Right forelimb (tissue), 1 donor: Measurements from ENCODE around the gene IFT172.
"Not testable (repeated sequence)": the region's sequence is repeated elsewhere in the genome, so short reads cannot be mapped to it uniquely, and the experiment has no call there.

Source experiments
- DNase-seq: peaks from one replicate; pipeline ENCODE4 v3.0.0-alpha.2; 2018

IFT172 gene, protein sequence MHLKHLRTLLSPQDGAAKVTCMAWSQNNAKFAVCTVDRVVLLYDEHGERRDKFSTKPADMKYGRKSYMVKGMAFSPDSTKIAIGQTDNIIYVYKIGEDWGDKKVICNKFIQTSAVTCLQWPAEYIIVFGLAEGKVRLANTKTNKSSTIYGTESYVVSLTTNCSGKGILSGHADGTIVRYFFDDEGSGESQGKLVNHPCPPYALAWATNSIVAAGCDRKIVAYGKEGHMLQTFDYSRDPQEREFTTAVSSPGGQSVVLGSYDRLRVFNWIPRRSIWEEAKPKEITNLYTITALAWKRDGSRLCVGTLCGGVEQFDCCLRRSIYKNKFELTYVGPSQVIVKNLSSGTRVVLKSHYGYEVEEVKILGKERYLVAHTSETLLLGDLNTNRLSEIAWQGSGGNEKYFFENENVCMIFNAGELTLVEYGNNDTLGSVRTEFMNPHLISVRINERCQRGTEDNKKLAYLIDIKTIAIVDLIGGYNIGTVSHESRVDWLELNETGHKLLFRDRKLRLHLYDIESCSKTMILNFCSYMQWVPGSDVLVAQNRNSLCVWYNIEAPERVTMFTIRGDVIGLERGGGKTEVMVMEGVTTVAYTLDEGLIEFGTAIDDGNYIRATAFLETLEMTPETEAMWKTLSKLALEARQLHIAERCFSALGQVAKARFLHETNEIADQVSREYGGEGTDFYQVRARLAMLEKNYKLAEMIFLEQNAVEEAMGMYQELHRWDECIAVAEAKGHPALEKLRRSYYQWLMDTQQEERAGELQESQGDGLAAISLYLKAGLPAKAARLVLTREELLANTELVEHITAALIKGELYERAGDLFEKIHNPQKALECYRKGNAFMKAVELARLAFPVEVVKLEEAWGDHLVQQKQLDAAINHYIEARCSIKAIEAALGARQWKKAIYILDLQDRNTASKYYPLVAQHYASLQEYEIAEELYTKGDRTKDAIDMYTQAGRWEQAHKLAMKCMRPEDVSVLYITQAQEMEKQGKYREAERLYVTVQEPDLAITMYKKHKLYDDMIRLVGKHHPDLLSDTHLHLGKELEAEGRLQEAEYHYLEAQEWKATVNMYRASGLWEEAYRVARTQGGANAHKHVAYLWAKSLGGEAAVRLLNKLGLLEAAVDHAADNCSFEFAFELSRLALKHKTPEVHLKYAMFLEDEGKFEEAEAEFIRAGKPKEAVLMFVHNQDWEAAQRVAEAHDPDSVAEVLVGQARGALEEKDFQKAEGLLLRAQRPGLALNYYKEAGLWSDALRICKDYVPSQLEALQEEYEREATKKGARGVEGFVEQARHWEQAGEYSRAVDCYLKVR (N-terminal part only)

DNA sequence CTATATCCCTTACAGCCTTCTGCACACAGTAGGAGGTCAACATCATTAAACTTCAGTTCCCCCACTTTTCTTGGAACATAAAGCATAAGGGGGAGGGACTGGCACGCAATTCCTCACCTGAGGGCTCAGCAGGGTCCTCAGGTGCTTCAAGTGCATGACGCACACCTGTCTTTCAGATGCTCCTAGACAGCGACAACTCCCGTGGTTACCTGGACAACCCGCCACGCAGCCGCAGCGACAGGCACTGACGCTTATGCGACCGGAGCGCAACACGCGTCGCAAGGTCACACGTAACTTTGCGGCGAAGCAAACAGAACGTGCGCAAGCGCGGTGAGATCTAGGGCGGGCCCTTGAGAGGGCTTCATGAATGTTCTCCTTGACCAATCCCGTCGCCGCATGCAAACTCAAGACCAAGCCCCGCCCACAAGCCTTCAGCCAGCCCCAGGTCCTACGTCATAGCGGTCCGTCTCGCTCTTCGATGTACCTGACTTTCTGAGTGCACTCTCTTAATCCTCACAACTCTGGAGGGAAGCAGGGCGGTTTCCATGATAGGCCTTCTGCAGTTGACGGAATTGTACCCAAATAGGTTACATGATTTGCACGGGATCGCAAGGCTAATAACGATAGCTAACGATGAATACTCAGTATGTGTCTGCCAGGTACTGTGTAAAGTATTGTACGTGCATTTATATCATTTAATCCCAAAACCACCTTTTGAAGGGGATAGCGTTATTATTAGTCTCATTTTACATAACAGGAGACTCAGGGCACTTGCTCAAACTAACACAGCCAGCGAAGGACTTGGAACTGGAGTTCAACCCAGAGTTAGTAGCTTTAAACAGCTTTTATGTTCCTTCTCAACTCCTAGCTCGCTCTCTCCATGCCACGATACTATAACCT, at the start of gene IFT172:
IFT172 (minus strand) TSS at position 246 of the 900 bp plus-strand sequence; CDS start at position 156, 90 bp downstream.
- DNase-seq = peak; percentile 94

- not testable (repeated sequence) for DNase-seq
Observed at GRCh38 chr2:27538839-27539450, 49.4 kb upstream of the IFT172 start.

GRCh38 chr2:27537287-27537686, 47.7 kb upstream of the IFT172 start:
- no peak for DNase-seq

DNA sequence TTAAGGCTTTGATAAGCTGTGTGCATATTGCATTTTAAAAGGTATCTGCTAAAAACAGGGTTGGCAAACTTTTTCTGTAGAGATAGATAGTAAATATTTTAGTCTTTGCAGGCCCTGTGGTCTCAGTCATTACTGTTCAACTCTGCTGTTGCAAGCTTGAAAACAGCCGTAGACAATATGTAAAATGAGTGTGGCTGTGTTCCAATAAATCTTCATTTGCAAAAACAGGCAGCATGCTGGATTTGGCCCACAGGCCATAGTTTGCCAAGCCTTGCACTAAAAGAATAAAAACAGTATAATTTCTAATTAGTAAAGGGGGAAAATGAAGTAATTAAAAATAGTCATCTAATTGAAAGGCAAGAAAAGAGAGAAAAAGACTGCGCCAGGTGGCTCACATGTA, 42.4 kb upstream of the IFT172 start:
- DNase-seq = no peak

DNA sequence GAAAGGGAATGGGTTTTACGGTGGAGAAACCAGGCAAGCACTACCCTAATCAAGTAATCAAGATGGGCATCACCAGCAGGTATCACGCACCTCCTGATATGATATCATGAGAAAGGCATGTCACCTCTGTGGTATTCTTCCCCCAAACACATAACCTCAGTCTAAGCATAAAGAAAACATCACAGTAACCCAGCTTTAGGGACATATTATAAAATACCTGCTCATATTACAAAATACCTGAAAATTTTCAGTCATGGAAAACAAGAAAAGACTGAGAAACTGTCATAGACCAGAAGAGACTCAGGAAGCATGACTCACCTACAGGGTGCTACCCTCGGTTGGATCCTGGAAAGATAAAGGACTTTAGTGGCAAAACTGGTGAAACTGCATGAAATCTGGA, 37.6 kb upstream of the IFT172 start:
- DNase-seq = no peak

GRCh38 chr2:27522400-27522945, 32.9 kb upstream of the IFT172 start:
- DNase-seq = no peak

DNA sequence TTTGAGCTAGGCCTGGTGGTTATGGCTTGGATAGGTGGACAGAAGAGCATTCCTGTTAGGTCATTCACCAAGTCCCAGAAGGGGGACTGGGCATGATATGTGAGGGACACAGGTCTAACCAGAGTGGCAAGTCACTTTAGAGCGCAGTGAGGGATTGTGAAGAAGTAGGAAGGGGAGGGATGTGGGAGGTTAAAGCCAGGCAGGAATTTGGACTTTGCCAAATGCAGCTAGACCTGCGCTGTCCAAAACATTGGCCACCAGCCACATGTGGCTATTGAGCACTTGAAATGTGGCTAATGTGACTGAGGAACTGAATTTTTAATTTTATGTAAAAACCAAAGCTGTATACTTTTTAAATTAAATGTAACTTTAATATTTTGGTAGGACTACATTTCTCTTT, 30.8 kb upstream of the IFT172 start:
- no peak for DNase-seq

GRCh38 chr2:27518782-27519113, 29.2 kb upstream of the IFT172 start:
- no peak for DNase-seq

DNA sequence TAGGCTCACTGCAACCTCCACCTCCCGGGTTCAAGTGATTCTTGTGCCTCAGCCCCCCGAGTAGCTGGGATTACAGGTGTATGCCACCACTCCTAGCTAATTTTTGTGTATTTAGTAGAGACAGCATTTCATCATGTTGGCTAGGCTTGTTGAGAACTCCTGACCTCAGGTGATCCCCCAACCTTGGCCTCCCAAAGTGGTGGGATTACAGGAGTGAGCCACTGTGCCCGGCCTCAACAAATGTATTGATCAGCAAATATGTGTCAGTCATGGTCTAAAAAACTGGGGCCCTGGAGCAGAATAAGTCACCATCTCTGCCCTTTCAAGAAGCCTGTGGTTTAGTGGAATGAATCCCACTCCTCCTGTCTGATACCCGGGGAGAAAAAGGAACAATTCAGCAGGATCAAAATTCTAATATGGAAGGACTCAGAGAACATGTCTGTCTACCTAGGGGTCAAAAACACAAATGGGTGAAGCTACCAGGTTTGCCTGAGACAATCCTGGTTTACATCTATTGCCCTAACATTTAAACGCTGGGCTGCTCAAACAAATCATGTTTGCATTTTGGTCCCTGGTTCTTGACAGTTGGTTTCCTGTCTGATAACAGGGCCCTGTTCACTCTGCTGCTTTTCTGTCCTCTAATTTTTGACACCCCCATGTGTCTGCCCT, 28.7 kb upstream of the IFT172 start:
- no peak for DNase-seq

DNA sequence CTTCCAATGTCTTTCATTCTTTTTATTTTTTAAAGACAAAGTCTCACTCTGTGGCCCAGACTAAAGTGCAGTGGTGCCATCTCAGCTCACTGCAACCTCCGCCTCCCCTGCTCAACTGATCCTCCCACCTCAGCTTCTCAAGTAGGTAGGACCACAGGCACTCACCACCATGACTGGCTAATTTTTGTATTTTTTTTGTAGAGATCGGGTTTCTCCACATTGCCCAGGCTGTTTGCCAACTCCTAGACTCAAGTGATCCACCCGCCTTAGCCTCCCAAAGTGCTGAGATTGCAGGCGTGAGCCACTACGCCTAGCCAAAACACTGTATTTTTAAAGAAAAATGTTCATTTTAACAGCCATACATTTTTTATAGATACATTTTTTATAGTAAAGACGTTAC, 19.8 kb upstream of the IFT172 start:
- no peak for DNase-seq

DNA sequence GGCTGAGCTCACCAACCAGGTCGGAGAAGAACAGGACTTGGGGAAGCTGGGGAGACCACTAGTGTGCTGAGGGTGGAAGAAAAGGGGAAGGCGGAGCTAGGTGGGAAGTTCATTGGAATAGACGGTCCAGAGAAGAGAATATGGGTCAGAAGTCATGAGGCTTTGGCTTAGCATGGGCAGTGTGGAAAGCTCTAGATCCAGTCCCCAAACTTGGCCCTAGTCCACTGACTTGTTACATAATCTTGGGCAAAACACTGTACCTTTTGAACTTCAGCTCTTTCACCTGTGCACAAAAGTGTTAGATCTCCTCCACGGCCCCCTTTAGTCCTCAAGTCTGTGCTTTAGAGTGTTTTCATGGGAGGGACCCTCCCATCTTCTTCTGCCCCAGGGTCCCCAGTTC, 17.8 kb upstream of the IFT172 start:
- no peak for DNase-seq

GRCh38 chr2:27506587-27506986, 17.0 kb upstream of the IFT172 start:
- DNase-seq = no peak

DNA sequence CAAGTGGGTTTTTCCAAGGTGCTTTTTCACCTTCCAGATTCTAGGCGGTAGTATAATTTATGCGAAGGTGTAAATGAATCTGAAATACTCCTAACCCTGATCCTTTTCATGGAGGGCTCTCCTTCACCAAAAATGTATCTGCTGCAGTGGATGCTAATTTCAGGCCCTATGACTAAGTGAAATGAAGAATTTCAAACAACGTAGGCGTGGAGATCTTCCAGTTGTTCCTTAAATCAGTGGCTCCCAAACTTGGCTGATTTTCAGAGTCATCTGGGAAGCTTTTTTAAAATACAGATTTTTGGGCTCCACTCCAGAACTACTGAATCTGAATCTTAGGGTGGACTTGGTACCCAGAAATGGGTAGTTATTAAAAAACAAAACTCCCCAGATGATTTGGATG, 12.6 kb upstream of the IFT172 start:
- DNase-seq = no peak

GRCh38 chr2:27501042-27501441, 11.5 kb upstream of the IFT172 start:
- DNase-seq = no peak

DNA sequence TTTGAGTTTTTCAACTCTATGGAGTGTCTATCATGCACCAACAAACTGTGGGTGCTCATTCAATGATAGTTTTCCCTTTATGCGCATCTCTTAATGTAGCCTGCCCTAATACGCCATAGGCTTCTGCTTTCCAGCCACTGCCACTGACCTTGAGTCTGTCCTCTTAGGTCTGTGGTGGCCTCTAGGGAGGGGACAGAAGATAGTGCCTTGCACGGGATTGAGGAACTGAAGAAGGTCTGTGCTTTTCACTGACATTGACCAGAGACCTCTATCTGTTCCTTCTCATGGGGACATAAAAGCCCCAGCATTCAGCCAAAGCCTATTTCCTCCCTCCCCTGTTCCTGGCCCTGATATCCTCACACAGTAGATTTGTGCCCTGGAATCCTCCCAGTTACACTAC, 9.4 kb upstream of the IFT172 start:
- DNase-seq = no peak

DNA sequence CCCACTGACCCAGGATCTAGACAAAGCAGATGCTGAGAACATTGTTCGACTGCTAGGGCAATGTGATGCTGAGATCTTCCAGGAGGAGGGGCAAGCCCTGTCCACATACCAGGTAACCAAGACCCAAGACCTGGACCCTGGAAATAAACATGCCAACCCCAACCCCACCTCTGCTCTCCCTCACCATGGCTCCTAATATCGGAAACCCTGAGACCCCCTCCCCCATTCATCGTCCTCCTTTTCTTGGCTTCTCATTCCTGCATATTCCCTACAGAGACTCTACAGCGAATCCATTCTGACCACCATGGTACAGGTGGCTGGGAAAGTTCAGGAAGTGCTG, 7.7 kb upstream of the IFT172 start:
- no peak for DNase-seq

DNA sequence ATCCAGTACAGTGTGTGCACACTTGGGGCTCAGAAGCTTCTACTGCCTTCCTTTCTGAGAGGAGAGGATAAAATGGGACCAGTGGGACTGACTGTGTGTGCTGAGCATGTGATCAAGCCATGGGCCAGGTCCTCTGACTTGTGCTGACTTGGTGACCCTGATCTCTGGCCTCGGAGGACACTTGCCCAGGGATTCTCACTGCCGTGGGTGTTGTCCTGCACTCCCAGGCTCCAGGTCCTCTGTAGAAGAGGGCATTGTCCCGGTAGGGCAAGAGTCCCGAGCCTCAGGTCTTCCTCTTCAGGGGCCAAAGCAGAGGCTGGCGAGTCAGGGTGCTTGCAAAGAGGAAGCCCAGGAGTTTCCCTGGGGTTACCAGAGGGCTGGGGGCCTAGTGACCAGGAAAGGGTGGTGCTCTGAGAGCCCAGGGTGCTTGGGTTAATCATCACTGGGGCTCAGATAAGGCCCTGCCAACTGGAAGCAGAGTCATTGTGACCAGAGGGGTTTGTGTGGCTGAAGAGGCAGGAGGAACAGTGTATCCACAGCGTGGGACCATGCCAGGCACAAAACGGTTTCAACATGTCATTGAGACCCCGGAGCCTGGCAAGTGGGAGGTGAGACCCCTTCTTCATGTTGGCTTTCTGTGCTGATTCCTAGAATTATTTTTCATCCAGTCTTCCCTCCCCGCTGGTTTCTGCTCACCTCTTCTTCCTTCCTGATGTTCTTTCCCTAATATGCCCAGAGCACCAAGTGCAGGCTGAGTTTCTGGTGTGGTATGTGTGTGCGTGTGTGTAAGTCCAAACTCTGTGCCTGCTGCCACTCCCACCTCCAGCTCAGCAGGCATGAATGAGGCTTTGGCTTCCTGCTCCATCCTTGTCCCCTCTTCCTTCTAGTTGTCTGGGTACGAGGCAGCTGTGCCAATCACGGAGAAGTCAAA, 7.1 kb upstream of the IFT172 start, which contains the start of gene GCKR:
GCKR (plus strand) TSS at position 483 of the 931 bp plus-strand sequence; CDS start at position 549, 66 bp downstream.
- no peak for DNase-seq

- no peak for DNase-seq
Observed at GRCh38 chr2:27495840-27496356, 6.4 kb upstream of the IFT172 start.

- peak; percentile 74 for DNase-seq
Observed at GRCh38 chr2:27494944-27495554, 5.5 kb upstream of the IFT172 start, which contains the start of gene FNDC4. Gene FNDC4, minus strand, starts transcription at chr2:27495200. Its CDS starts 521 bp downstream, at chr2:27494679.
